ENCODE results near the gene SORCS2. TPM values are rescaled to one million over a fixed set of nuclear protein-coding genes. Genes with fewer than 3 reads are reported as not detected.

The SORCS2 gene
- total RNA-seq, 4 donors from 2014 or later = 0.07 to 1.2 (median 0.11) TPM

DNA sequence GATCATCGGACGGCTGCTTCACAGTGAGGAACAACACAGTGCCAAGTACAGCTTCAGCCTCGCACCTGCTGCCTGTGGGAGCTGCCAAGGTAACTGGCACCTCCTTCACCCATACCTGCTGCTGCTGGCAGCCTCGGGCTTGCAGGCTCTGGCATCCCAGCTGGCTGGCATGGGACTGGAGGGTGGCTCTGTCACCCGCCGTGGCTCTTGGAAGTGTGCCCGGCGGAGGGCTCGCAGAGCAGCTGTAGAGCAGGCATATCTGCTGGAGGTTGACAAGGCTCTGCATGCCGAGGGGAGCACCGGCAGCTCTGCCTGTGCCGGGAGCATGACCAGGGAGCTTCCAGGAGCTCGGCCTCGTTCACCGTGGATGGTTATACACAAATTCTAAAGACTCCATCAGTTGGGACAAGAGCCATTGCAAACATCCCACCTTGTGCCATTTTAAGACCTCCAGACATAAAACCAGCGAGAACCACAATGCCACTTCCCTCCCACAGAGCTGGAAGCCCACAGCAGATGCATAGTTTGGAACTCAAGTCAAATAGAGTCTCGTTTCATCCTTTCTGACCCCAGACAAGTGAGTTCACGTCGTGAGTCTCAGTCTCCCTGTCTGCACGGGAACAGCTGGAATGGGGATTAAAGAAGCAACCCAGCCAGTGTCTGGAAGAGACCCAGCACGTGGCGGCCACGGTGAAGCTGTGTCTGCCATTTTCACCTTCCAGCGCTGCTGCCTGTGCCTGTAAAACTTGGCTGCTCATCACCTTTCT, 326.7 kb downstream of the SORCS2 start:
- H3K4me1 ChIP-seq = no peaks in the 10 kb centered on the region
- DNase-seq (no peak), ATAC-seq (no peak)
- H3K36me3 ChIP-seq = no peaks in the 10 kb centered on the region
- in situ Hi-C loops (cut with MboI; ENCODE audit: low sequenced_read_pairs in 4 of 4) (no loop called here), intact Hi-C loops (cut with DNase I; ENCODE audit: low total_unique reads) (no loop called here)
- TF ChIP-seq, protein P1, sequence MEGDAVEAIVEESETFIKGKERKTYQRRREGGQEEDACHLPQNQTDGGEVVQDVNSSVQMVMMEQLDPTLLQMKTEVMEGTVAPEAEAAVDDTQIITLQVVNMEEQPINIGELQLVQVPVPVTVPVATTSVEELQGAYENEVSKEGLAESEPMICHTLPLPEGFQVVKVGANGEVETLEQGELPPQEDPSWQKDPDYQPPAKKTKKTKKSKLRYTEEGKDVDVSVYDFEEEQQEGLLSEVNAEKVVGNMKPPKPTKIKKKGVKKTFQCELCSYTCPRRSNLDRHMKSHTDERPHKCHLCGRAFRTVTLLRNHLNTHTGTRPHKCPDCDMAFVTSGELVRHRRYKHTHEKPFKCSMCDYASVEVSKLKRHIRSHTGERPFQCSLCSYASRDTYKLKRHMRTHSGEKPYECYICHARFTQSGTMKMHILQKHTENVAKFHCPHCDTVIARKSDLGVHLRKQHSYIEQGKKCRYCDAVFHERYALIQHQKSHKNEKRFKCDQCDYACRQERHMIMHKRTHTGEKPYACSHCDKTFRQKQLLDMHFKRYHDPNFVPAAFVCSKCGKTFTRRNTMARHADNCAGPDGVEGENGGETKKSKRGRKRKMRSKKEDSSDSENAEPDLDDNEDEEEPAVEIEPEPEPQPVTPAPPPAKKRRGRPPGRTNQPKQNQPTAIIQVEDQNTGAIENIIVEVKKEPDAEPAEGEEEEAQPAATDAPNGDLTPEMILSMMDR (IDR thresholded peaks at IDR 0.05 in 4 of 5, conservative IDR thresholded peaks at IDR 0.05 in 1 of 5) = no peak
- TF ChIP-seq POLR2A (IDR thresholded peaks at IDR 0.05) = no peak
- no peak overlapping the region for H3K27ac ChIP-seq
- peaks cover 41 to 54% (median 42%) of the 10 kb centered on the region in 3 donors for H3K27me3 ChIP-seq
- no peaks in the 10 kb centered on the region for H3K9me3 ChIP-seq
- H3K4me3 ChIP-seq = no peak overlapping the region

DNA sequence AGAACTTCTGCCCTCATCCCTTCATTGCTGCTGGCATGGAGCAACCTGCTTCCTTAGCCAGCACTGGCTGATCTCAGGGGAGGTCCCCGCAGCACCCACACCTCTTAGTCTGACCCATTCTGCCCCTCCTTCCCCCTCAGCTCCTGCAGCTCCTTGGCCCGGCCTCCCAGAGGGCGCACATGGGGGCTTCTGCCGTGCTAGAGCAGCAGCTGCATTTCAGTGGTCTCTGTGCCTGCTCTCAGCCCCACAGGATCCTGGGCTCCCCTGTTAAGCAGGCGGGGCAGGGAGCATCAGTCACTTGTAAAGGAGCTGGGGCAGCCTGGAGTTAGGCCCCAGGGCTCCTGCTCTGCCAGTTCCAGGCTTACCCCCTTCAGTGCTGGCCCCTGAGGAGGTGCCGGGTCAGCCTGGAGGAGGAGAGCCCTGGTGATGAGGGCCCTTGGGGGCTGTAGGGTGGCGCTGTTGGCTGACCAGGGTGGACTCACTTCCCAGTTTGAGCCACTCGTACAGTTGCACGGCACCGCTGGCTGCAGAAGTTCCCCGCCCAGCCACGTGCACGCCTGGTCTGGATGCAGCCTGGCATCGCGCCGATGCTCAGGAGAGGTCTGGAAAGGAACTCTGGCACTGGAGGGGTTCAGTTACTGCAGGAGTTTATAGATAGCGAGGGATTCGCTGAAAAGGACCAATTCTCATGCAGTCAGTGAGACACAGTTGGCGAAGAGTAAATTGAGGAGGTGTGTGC, 327.5 kb downstream of the SORCS2 start:
- Histone ChIP-seq H3K4me3 (no peak overlapping the region), H3K36me3 (no peaks in the 10 kb centered on the region), H3K9me3 (no peaks in the 10 kb centered on the region), H3K27ac (no peak overlapping the region), H3K4me1 (no peaks in the 10 kb centered on the region), H3K27me3 (peaks cover 42 to 61% (median 42%) of the 10 kb centered on the region in 3 donors)
- no peak for DNase-seq
- in situ Hi-C loops (cut with MboI; ENCODE audit: low sequenced_read_pairs in 4 of 4) = no loop called here
- no peak for ATAC-seq
- TF ChIP-seq, protein P1 (IDR thresholded peaks at IDR 0.05 in 4 of 5, conservative IDR thresholded peaks at IDR 0.05 in 1 of 5) = no peak
- TF ChIP-seq POLR2A (IDR thresholded peaks at IDR 0.05) = no peak
- intact Hi-C loops (cut with DNase I; ENCODE audit: low total_unique reads) = no loop called here

DNA sequence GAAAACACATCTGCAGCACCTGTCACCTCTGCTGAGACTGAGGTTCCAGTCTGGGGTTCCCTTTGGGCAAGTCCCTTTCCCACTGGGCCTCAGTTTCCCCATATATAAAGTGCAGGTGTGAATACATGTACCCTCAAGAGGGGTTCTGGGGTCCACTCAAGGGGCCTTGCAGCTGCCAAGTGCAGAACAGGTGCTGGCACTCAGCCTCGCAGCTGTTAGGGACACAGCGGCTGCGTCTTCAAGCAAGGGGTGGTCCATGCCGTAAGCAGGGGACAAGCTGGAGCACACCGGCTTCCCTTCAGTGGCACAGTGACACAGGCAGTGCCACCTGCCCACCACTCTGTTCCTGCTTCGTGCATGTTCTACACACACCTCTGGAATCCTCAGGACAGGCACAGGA, 329.3 kb downstream of the SORCS2 start:
- H3K4me1 ChIP-seq = no peaks in the 10 kb centered on the region
- no peak for ATAC-seq
- in situ Hi-C loops (cut with MboI; ENCODE audit: low sequenced_read_pairs in 4 of 4) = no loop called here

DNA sequence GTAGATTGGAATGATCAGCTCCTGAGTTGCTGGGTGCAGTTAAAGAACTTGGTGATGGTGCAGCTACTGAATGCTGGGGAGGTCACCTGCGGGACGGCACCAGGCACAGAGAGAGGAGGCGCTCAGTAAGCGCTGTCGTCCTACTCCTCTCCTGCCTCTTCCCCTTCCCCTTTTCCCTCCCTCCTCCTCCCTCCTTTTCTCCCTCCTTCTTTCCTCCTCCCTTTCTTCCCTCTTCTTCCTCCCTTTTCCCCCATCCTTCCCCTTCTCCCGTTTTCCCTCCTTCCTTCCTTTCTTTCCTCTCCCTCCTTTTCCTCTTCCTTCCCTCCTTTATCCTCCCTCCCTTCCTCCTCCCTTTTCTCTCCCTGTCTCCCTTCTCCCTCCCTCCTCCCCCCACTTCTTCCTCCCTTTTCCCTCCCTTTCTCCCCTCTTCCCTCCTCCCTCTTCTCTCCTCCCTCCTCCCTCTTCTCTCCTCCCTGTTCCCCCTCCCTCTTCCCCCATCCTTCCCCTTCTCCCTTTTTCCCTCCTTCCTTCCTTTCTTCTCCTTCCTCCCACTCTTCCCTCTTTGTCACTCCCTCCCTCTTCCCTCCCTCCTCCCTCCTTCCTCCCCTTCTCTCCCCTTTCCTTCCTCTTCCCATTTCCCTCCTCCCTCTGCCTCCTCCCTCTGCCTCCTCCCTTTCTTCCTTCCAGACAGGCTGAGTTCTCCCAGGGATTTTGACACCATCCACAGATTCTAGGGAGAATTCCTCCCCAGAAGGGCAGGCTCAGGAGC, 330.3 kb downstream of the SORCS2 start:
- Histone ChIP-seq H3K36me3 (no peaks in the 10 kb centered on the region), H3K27ac (no peak overlapping the region), H3K4me1 (no peaks in the 10 kb centered on the region), H3K27me3 (peaks cover 42 to 68% (median 47%) of the 10 kb centered on the region in 3 donors), H3K9me3 (no peaks in the 10 kb centered on the region), H3K4me3 (no peak overlapping the region)
- TF ChIP-seq, protein P1 (IDR thresholded peaks at IDR 0.05 in 4 of 5, conservative IDR thresholded peaks at IDR 0.05 in 1 of 5) = no peak
- no peak for TF ChIP-seq POLR2A (IDR thresholded peaks at IDR 0.05)
- ATAC-seq = no peak
- in situ Hi-C loops (cut with MboI; ENCODE audit: low sequenced_read_pairs in 4 of 4) (no loop called here), intact Hi-C loops (cut with DNase I; ENCODE audit: low total_unique reads) (no loop called here)
- no peak for DNase-seq

More for the DNA sequence above, 329.3 kb downstream of the SORCS2 start:
- Histone ChIP-seq H3K4me3 (no peak overlapping the region), H3K27me3 (peaks cover 42 to 70% (median 47%) of the 10 kb centered on the region in 3 donors), H3K9me3 (no peaks in the 10 kb centered on the region), H3K36me3 (no peaks in the 10 kb centered on the region), H3K27ac (no peak overlapping the region)
- no peak for DNase-seq
- no peak for TF ChIP-seq POLR2A (IDR thresholded peaks at IDR 0.05)
- TF ChIP-seq, protein P1 (IDR thresholded peaks at IDR 0.05 in 4 of 5, conservative IDR thresholded peaks at IDR 0.05 in 1 of 5) = no peak
- intact Hi-C loops (cut with DNase I; ENCODE audit: low total_unique reads) = no loop called here

Measured in gastrocnemius medialis (tissue), 4 donors.